SK-N-SH (cell line): Measurements from ENCODE around the gene MYPN. TPM values are rescaled to one million over a fixed set of nuclear protein-coding genes. Genes with fewer than 3 reads are reported as not detected.

ENCODE experiments used
- CTCF ChIA-PET: fragments of 300-600, 350-600 bp; formaldehyde crosslinking; extraction: SDS; loops from one replicate; lab custom pipeline; 2021; lab: Yijun Ruan, JAX
- POLR2A ChIA-PET: fragments of 350-600 bp; sonication (Branson Sonifier 250); formaldehyde crosslinking; extraction: SDS; loops from one replicate; lab custom pipeline; 2020; ENCODE audit warnings: antibody characterized with exemption, inconsistent platforms; lab: Yijun Ruan, JAX
- DNase-seq: peaks from one replicate; pipeline ENCODE4 v3.0.0; 2012
- H2AFZ ChIP-seq: fragments of 200-600 bp; sonication (generic); 2 replicates; pipeline ENCODE4 v1.8.1; 2016; ENCODE audit warnings: antibody characterized with exemption, mild to moderate bottlenecking, low read depth
- H3F3A ChIP-seq: fragments of 200-600 bp; sonication (generic); replicated peaks from 2 replicates; pipeline ENCODE3; 2016; ENCODE audit warnings: antibody characterized with exemption, mild to moderate bottlenecking; ENCODE audit not compliant: insufficient read depth
- H3K27ac ChIP-seq, 2 experiments: fragments of 200-500 bp in 1 of 2; fragments of 200-600 bp in 1 of 2; sonication (Bioruptor generic) in 1 of 2; sonication (generic), shearing (Covaris generic) in 1 of 2; 2 replicates each; pipeline versions ENCODE4 v1.5.1 to v1.6.1; 2014 to 2016; ENCODE audit warnings: low read depth in 2 of 2, inconsistent platforms in 1 of 2, low read length in 1 of 2, mild to moderate bottlenecking in 1 of 2, mixed read lengths in 1 of 2
- H3K27me3 ChIP-seq: fragments of 200-600 bp; sonication (generic), shearing (Covaris generic); 2 replicates; pipeline ENCODE4 v1.6.1; 2016; ENCODE audit warnings: mixed run types; ENCODE audit not compliant: insufficient read depth
- H3K36me3 ChIP-seq, 2 experiments: fragments of 200-500 bp in 1 of 2; fragments of 200-600 bp in 1 of 2; sonication (Bioruptor generic) in 1 of 2; sonication (generic) in 1 of 2; replicated peaks in 1 of 2; 2 replicates each; pipeline versions ENCODE3 to v1.5.1; 2014 to 2016; ENCODE audit warnings: low read length in 1 of 2, mild to moderate bottlenecking in 1 of 2; ENCODE audit not compliant: insufficient read depth in 2 of 2, control insufficient read depth in 1 of 2
- H3K4me1 ChIP-seq, 2 experiments: fragments of 200-500 bp in 1 of 2; fragments of 200-600 bp in 1 of 2; sonication (Bioruptor generic) in 1 of 2; sonication (generic), shearing (Covaris generic) in 1 of 2; 2 replicates each; pipeline versions ENCODE4 v1.5.1 to v1.6.1; 2014 to 2016; ENCODE audit warnings: low read depth in 1 of 2, low read length in 1 of 2, mixed run types in 1 of 2; ENCODE audit not compliant: insufficient read depth in 2 of 2, control insufficient read depth in 1 of 2
- H3K4me2 ChIP-seq: fragments of 200-600 bp; sonication (generic), shearing (Covaris generic); 2 replicates; pipeline ENCODE4 v1.6.1; 2017; ENCODE audit warnings: mixed run types
- H3K4me3 ChIP-seq, 2 experiments: fragments of 200-500 bp in 1 of 2; fragments of 200-600 bp in 1 of 2; sonication (Bioruptor generic) in 1 of 2; sonication (generic), shearing (Covaris generic) in 1 of 2; 2 replicates each; pipeline versions ENCODE4 v1.5.1 to v1.8.1; 2014 to 2016; ENCODE audit warnings: low read depth in 2 of 2, inconsistent platforms in 1 of 2, low read length in 1 of 2, mild to moderate bottlenecking in 1 of 2, mixed read lengths in 1 of 2, moderate library complexity in 1 of 2
- H3K79me2 ChIP-seq: fragments of 200-600 bp; sonication (generic); 2 replicates; pipeline ENCODE4 v1.8.1; 2017; ENCODE audit warnings: mild to moderate bottlenecking; ENCODE audit not compliant: insufficient read depth
- H3K9ac ChIP-seq: fragments of 200-600 bp; sonication (generic); 2 replicates; pipeline ENCODE4 v1.6.1; 2017; ENCODE audit warnings: mixed run types
- H3K9me2 ChIP-seq: fragments of 200-600 bp; sonication (generic); 2 replicates; pipeline ENCODE4 v1.6.1; 2017; ENCODE audit warnings: mixed run types
- H3K9me3 ChIP-seq: fragments of 200-600 bp; sonication (generic); 2 replicates; pipeline ENCODE4 v1.6.1; 2017; ENCODE audit warnings: mixed run types, mild to moderate bottlenecking, moderate library complexity
- H4K20me1 ChIP-seq: fragments of 200-600 bp; sonication (generic); 2 replicates; pipeline ENCODE4 v1.6.1; 2017; ENCODE audit warnings: mild to moderate bottlenecking, mixed run types; ENCODE audit not compliant: insufficient read depth
- CHD2 ChIP-seq: fragments of 150-350 bp; IDR thresholded peaks from 2 replicates; pipeline ENCODE4 v1.6.1; 2018; ENCODE audit warnings: low read length; ENCODE audit not compliant: partially characterized antibody
- ELF1 ChIP-seq: IDR thresholded peaks from 2 replicates; pipeline ENCODE4 v1.4.0; 2012
- EZH2phosphoT487 ChIP-seq: fragments of 200-600 bp; sonication (generic); IDR thresholded peaks from 2 replicates; pipeline ENCODE4 v1.6.1; 2017; ENCODE audit warnings: low read depth, mixed run types, mild to moderate bottlenecking, antibody characterized with exemption, moderate library complexity, borderline replicate concordance
- FOXJ3 ChIP-seq: sonication (generic); formaldehyde crosslinking; IDR thresholded peaks from 2 replicates; pipeline ENCODE4 v1.5.1; 2020; ENCODE audit warnings: mild to moderate bottlenecking, missing genetic modification reagents
- FOXM1 ChIP-seq: IDR thresholded peaks from 2 replicates; pipeline ENCODE4 v1.4.0; 2012; ENCODE audit warnings: low read depth, mild to moderate bottlenecking
- GATA2 ChIP-seq: sonication (generic); formaldehyde crosslinking; IDR thresholded peaks from 2 replicates; pipeline ENCODE4 v1.5.0; 2020; ENCODE audit warnings: mild to moderate bottlenecking, missing genetic modification reagents
- JUND ChIP-seq: IDR thresholded peaks from 2 replicates; pipeline ENCODE4 v1.4.0; 2012
- MEF2A ChIP-seq: IDR thresholded peaks from 2 replicates; pipeline ENCODE4 v1.4.0; 2012; ENCODE audit warnings: low read depth, borderline replicate concordance
- NRF1 ChIP-seq: IDR thresholded peaks from 2 replicates; pipeline ENCODE4 v1.6.1; 2012; ENCODE audit warnings: low read depth, mild to moderate bottlenecking, low read length
- RAD21 ChIP-seq: IDR thresholded peaks from 2 replicates; pipeline ENCODE4 v1.6.1; 2012; ENCODE audit warnings: mild to moderate bottlenecking, low read length
- RCOR1 ChIP-seq: fragments of 150-350 bp; IDR thresholded peaks from 2 replicates; pipeline ENCODE4 v1.6.1; 2017; ENCODE audit warnings: antibody characterized with exemption, low read length
- RFX5 ChIP-seq: IDR thresholded peaks from 2 replicates; pipeline ENCODE4 v1.6.1; 2012; ENCODE audit warnings: mild to moderate bottlenecking, improper control_type of control experiment, low read length
- SIN3A ChIP-seq: IDR thresholded peaks from 2 replicates; pipeline ENCODE4 v1.6.1; 2012; ENCODE audit warnings: low read depth, mild to moderate bottlenecking, low read length, moderate library complexity, borderline replicate concordance
- SMC3 ChIP-seq: IDR thresholded peaks from 2 replicates; pipeline ENCODE4 v1.6.1; 2012; ENCODE audit warnings: low read depth, low read length, improper control_type of control experiment
- TCF12 ChIP-seq: IDR thresholded peaks from 2 replicates; pipeline ENCODE4 v1.4.0; 2012
- TEAD4 ChIP-seq: IDR thresholded peaks from 2 replicates; pipeline ENCODE4 v1.4.0; 2012; ENCODE audit warnings: mild to moderate bottlenecking, borderline replicate concordance; ENCODE audit not compliant: insufficient read depth
- WGBS: methylation state at CpG from one replicate; pipeline ENCODE4 v1.1.6; 2017; ENCODE audit warnings: low lambda C conversion rate; 5-methylcytosine and 5-hydroxymethylcytosine counted together
- polyA plus RNA-seq, 3 experiments: library from polyadenylated mRNA; depleted of rRNA; stranded (reverse); fragments of >200 nt; gene quantifications; 2 replicates each; pipeline ENCODE4 v1.2.3, GENCODE V29; 2012
- TF ChIP-seq, protein P1 (sequence below): fragments of 150-350 bp; IDR thresholded peaks from 2 replicates; pipeline ENCODE4 v1.6.1; 2017; ENCODE audit warnings: antibody characterized with exemption, low read length, low read depth, borderline replicate concordance
- TF ChIP-seq, protein P2 (sequence below): IDR thresholded peaks from 2 replicates; pipeline ENCODE4 v1.4.0; 2012; ENCODE audit warnings: low read depth
- TF ChIP-seq, protein P3 (sequence below): IDR thresholded peaks from 2 replicates; pipeline ENCODE4 v1.4.0; 2012; ENCODE audit warnings: low read depth, borderline replicate concordance
- TF ChIP-seq, protein P4 (sequence below): IDR thresholded peaks from 2 replicates; pipeline ENCODE4; 2012

Gene MYPN
- polyA plus RNA-seq, 1 of the 3 experiments (the other 2 are of a cell fraction), result 0.43 TPM

DNA sequence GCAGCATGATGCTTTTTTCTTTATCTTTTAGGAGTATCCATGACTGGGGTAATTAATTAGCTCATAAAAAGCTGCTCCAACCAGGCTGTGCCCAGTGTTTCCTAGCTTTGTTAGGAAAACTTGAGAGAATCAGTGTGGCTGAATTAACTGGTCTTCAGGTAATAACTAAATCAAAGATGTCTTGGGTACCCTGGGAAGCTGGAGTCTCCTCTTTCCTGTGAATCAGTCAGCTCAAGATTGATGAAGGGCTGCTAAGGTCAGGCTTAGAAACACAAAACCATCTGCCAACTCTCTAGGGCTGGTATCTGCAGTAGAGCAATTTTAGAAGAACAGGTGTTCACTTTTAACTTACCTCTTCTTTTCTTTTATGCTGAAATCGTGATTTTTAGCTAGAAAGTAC lies 144.1 kb downstream of the MYPN start:
- no peaks in the 10 kb centered on the region for H4K20me1 ChIP-seq
- no peaks in the 10 kb centered on the region for H3K9me3 ChIP-seq
- no peaks in the 10 kb centered on the region for H3K79me2 ChIP-seq
- ChIA-PET CTCF (interaction anchor here (1.1 to 2.4 kb wide), 2 partner anchors 41 to 170 kb away, joined by 3 to 10 read pairs; no protein-coding TSS in a partner anchor), POLR2A (interaction anchor here (1.2 kb wide), 1 partner anchor 22 kb away, joined by 3 read pairs; no protein-coding TSS in a partner anchor)
- no peaks in the 10 kb centered on the region for H3F3A ChIP-seq
- no peaks in the 10 kb centered on the region for H3K36me3 ChIP-seq
- H3K9me2 ChIP-seq, result no peaks in the 10 kb centered on the region
- H3K4me1 ChIP-seq, result no peaks in the 10 kb centered on the region
- TF ChIP-seq SIN3A (no peak), SMC3 (no peak), RFX5 (no peak), CHD2 (no peak), ELF1 (no peak), JUND (no peak), TEAD4 (no peak), FOXJ3 (CRISPR knock-in tag) (no peak), RAD21 (no peak), EZH2phosphoT487 (no peak), FOXM1 (no peak), RCOR1 (no peak), GATA2 (CRISPR knock-in tag) (no peak), TCF12 (no peak)
- TF ChIP-seq, protein P1, sequence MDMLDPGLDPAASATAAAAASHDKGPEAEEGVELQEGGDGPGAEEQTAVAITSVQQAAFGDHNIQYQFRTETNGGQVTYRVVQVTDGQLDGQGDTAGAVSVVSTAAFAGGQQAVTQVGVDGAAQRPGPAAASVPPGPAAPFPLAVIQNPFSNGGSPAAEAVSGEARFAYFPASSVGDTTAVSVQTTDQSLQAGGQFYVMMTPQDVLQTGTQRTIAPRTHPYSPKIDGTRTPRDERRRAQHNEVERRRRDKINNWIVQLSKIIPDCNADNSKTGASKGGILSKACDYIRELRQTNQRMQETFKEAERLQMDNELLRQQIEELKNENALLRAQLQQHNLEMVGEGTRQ, result no peak
- TF ChIP-seq, protein P2, sequence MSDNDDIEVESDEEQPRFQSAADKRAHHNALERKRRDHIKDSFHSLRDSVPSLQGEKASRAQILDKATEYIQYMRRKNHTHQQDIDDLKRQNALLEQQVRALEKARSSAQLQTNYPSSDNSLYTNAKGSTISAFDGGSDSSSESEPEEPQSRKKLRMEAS, result no peak
- H2AFZ ChIP-seq, result no peak overlapping the region
- WGBS, result 0% methylated on average over 1 of the region's 1 CpG
- H3K9ac ChIP-seq, result no peak overlapping the region
- no peak overlapping the region for H3K4me3 ChIP-seq
- no peak for DNase-seq
- no peak overlapping the region for H3K4me2 ChIP-seq
- peaks cover 6% of the 10 kb centered on the region; the same call in 1 of the 2 replicates for H3K27me3 ChIP-seq
- no peak overlapping the region for H3K27ac ChIP-seq

DNA sequence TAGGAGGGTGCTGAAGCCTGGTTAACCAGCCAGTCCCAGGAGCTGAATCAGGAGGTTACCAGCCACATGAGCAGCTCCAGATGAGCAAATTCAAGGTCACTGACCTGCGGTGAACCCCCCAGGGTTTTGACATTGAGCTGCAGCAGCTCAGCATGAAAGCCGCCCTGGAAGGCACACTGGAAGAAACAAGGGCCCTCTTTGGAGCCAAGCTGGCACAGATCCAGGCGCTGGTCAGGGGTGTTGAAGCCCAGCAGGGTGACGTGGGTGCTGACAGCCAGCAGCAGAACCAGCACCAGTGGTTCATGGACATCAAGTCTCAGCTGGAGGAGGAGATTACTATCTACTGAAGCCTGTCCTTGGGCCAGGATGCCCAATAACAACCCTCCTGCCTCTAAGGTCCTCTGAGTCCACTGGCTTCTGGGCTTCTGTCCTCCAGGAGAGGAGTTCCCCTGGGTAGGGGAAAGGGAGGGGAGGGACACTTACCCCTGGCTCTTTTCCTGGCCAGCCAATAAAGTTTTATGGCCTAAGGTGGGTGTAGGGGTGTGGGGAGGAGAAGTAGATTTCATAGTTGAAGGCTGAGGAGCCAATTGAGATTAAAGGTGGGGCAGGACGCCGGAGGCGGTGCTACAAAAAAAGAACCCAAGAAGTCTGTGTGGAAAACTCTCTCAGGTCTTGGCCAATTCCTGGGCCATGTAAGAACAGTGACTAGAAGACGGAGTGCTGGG lies 152.0 kb downstream of the MYPN start:
- no peaks in the 10 kb centered on the region for H3K9me3 ChIP-seq
- no peaks in the 10 kb centered on the region for H3K36me3 ChIP-seq
- CTCF ChIA-PET, result interaction anchor here (1.1 to 1.2 kb wide), 2 partner anchors 30 to 37 kb away, joined by 3 read pairs; no protein-coding TSS in a partner anchor
- H4K20me1 ChIP-seq, result no peaks in the 10 kb centered on the region
- H3K27ac ChIP-seq, result no peak overlapping the region
- POLR2A ChIA-PET, result interaction anchor here (0.7 kb wide), 1 partner anchor 72 kb away, joined by 3 read pairs; the partner anchor contains the start of gene PBLD
- no peaks in the 10 kb centered on the region for H3K9me2 ChIP-seq
- no peak overlapping the region for H2AFZ ChIP-seq
- no peak overlapping the region for H3K4me2 ChIP-seq
- no peak overlapping the region for H3K9ac ChIP-seq
- no peaks in the 10 kb centered on the region for H3K27me3 ChIP-seq
- H3K4me1 ChIP-seq, result peaks cover 0 to 2% of the 10 kb centered on the region in 2 experiments; a peak in 1 of 4 replicates
- no peak for DNase-seq
- no peak overlapping the region for H3K4me3 ChIP-seq
- H3K79me2 ChIP-seq, result no peaks in the 10 kb centered on the region
- 75% methylated on average over 7 of the region's 8 CpGs for WGBS
- no peaks in the 10 kb centered on the region for H3F3A ChIP-seq
- TF ChIP-seq GATA2 (CRISPR knock-in tag) (no peak), FOXM1 (no peak), EZH2phosphoT487 (no peak), NRF1 (no peak), MEF2A (no peak)
- TF ChIP-seq, protein P3, sequence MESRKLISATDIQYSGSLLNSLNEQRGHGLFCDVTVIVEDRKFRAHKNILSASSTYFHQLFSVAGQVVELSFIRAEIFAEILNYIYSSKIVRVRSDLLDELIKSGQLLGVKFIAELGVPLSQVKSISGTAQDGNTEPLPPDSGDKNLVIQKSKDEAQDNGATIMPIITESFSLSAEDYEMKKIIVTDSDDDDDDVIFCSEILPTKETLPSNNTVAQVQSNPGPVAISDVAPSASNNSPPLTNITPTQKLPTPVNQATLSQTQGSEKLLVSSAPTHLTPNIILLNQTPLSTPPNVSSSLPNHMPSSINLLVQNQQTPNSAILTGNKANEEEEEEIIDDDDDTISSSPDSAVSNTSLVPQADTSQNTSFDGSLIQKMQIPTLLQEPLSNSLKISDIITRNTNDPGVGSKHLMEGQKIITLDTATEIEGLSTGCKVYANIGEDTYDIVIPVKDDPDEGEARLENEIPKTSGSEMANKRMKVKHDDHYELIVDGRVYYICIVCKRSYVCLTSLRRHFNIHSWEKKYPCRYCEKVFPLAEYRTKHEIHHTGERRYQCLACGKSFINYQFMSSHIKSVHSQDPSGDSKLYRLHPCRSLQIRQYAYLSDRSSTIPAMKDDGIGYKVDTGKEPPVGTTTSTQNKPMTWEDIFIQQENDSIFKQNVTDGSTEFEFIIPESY, result no peak
- TF ChIP-seq, protein P4, sequence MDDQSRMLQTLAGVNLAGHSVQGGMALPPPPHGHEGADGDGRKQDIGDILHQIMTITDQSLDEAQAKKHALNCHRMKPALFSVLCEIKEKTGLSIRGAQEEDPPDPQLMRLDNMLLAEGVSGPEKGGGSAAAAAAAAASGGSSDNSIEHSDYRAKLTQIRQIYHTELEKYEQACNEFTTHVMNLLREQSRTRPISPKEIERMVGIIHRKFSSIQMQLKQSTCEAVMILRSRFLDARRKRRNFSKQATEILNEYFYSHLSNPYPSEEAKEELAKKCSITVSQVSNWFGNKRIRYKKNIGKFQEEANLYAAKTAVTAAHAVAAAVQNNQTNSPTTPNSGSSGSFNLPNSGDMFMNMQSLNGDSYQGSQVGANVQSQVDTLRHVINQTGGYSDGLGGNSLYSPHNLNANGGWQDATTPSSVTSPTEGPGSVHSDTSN, result no peak
- TF ChIP-seq, all 33 proteins: peak for 0
